GM18505 (cell line): ENCODE measurements around the gene MRGPRD.

ENCODE experiments used
- ATAC-seq: cut with Tn5 transposase; IDR thresholded peaks from one replicate; pipeline ENCODE4 v1.9.1; 2021; ENCODE audit not compliant: unreplicated experiment
- POLR2A ChIP-seq: IDR thresholded peaks from 4 replicates; pipeline ENCODE4 v1.6.1; 2011; ENCODE audit warnings: borderline replicate concordance; ENCODE audit not compliant: insufficient read depth, insufficient read length; ENCODE audit errors: extremely low read depth

Gene MRGPRD

DNA sequence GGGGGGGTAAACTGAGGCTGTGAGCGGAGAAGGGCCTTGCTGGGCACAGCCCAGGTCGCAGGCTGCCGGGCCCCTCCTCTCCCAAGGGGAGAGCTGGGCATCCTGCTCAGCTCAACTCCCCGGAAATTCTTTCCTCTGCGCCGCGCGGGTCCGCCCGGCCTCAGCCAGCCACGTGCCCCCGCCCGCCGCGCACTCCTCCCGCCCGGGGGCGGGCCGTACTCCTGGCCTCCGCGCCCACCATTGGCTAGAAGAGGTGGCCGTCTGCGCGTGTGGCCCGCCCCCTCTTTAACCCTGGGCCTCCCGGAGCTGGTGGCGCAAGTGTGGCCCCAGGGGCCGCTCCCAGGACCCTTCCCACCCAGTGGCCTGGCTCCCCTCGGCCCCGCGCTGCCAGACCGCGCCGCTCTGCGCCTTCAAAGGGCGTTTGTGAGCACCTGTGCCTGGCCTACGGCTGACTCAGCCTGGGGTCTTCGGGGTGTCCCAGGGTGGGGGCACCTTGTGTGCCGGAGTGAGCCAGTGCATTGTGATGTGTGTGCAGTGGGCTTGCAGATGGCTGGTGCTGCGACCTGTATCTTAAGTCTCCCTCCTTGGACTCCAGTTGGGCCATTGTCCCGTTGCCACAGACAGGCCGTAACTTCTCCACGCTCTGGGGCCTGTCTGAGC lies 30.3 kb upstream of the MRGPRD start:
- TF ChIP-seq POLR2A, result no peak
- no peak for ATAC-seq

DNA sequence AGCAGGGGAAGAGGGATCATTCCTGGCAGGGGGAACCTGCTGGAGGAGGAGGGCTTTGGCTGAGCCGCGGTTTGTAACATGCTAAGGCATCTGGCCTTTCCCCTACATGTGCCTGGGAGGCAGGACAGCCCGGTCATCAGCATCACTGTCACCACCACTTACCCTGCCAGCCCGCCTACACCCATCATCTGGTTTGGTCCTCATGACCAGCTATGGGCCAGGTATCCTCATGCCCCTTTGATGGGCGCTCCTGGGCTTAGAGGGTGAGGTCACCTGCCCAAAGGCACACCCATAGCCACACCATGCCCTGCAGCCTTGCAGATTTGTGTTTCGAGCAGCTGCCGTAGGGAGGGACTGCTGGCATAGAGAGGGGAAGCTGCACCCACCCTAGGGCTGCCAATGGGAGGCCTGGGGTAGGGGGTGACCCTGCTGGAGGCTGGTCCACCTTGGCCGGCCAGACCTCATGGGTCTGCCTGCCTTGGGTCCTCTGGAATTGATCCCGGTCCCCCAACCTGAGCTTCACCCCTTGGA lies 29.6 kb upstream of the MRGPRD start:
- ATAC-seq, result no peak
- no peak for TF ChIP-seq POLR2A

GRCh38 chr11:69009441-69010211 lies 28.8 kb upstream of the MRGPRD start:
- no peak for TF ChIP-seq POLR2A
- ATAC-seq, result no peak

DNA sequence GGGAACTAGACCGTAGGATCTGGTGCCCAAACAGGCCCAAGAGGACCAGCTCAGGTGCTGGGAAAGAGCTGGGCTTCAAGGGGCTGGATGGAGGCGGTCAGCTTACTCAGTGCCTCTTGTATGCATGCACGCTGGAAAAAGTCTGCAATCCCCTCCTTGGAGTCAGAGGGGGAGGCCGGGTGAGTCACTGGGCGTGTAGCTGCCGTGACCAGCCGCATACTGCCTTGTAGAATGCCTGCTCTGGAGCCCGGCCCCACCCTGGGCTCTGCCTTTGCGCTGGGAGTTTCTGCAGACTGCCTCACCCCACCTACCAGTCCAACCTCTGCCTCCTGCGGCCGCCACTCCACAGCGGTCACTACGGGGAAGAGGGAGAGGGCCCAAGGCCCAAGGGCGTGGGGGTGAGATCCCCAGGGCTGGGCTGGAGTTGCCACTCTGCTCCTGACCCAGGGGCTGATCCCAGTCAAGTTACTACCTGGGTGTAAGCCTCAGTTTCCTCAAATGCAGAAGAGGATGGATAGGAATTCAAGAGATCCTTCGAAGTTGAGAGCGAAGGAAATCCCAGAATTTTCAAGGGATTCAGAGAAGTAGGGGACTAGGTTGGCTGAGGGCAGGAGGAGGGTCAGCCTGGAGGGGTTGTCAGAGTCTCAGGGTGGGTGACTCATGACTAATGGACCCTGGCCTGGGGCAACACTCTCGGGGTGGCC lies 28.1 kb upstream of the MRGPRD start:
- TF ChIP-seq POLR2A, result no peak
- ATAC-seq, result no peak

DNA sequence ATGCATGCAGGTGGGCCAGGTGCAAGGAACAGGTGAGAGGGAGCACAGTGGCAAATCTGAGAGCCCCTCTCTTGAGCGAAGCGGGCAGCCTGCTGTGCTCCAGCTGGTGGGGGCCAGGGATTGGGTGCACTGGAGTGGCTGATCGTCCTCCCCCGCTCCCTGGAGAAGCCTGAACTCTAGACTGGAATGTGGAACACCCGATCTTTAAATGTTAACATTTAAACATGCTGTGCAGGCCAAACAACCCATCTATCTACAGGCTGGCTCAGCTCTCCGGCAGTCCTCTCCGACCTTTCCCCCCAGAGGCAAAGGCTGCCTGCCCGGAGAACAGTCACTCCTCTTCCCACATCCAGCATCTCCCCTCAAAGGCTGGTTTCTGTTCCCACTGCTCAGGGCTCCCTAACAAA lies 27.2 kb upstream of the MRGPRD start:
- TF ChIP-seq POLR2A, result no peak
- ATAC-seq, result no peak

DNA sequence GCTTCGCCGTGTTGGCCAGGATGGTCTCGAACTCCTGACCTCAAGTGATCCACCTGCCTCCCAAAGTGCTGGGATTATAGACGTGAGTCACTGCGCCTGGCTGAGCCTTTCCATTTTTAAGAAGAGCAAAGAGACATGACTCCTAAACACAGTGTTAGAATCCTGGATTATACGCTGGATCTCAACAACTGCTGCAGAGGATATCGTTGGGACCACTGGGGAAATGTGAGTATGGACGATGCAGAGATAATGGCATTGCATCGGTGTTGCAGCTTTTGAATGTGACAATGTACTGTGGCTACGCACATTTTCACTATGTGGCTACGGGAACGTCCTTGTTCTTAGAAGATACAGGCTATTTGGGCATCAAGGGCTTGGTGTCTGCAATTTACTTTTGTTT lies 26.0 kb upstream of the MRGPRD start:
- no peak for TF ChIP-seq POLR2A
- no peak for ATAC-seq

- no peak for TF ChIP-seq POLR2A
- ATAC-seq, result no peak
Measured at GRCh38 chr11:69005631-69006368, 25.0 kb upstream of the MRGPRD start.

DNA sequence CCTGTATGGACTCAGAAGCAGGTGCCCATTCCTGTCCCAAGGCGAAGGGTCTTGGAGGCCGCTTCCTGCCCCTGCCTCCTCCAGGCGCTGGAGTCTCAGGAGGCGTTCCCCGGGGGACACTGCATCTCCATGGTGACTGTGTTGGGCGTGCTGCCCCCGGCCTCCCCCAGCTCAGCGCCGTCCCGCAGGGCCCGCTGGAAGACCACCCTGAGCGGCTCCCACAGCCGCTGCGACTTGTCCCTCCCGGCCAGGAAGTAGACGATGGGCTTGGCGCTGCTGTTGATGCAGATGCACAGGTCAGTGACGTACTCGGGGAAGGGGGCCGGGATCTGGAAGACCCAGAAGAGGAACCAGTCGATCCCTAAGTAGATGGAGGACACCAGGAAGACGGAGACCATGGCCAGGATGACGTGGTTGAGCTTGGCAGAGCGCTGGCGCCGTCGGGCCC lies 24.4 kb upstream of the MRGPRD start:
- no peak for TF ChIP-seq POLR2A
- ATAC-seq, result no peak

- ATAC-seq, result no peak
- no peak for TF ChIP-seq POLR2A
Measured at GRCh38 chr11:69004411-69005182, 23.8 kb upstream of the MRGPRD start.

DNA sequence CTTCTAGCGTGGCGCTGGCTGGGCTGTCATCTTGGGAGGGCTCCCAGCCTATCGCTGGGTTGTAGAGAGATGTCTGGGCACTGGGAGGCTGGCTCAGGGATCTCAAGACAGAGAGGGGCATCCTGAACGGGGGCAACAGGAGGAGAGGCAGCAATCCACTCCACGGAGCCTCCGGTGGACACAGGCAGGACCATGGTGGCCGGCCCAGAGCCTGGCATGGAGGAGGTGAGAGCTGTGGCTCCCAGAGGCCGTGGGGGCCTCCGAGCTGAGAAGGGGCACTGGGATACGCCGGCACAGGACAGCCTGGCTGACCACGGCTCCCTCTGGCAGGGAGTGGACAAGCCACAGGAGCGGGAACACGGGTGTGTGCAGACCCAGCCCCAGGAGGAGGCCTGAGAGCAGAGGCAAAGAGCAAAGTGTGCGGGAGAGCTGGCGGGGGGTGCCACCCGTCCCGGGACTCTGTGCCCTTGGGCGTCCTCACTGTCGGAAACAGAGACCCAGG lies 23.1 kb upstream of the MRGPRD start:
- no peak for ATAC-seq
- no peak for TF ChIP-seq POLR2A

DNA sequence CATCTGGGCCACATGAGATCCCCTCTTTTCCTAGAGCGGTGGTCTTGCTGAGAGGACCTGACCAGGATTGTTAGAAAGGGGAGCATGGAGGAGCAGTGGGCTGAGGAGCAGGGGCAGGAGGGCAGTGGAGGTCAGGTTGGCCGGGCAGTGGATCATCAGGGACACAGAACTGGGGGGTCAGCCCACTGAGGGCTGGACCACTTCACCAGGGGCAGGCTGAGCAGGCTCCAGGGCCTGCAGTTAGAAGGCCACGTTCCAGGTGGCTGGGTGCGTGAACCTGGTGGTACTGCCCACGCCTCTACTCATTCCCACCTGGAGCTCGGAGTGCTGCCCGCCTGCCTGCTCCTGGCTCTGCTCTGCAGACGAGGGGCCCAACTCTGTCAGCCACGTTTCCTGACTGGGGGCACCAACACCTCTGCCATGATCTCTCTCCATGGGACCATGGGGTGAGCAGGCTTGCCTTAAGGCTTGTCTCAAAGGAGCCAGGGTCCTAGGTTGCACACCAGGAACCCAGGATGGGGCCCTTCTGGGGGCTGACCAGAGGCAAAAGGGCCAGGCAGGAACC lies 22.6 kb upstream of the MRGPRD start:
- no peak for ATAC-seq
- no peak for TF ChIP-seq POLR2A
